ENCODE results near the gene OR7D2. TPM values are rescaled to one million over a fixed set of nuclear protein-coding genes. Genes with fewer than 3 reads are reported as not detected.

Gene OR7D2
- total RNA-seq, 1 experiment from 2014 or later: 0.07 TPM

DNA sequence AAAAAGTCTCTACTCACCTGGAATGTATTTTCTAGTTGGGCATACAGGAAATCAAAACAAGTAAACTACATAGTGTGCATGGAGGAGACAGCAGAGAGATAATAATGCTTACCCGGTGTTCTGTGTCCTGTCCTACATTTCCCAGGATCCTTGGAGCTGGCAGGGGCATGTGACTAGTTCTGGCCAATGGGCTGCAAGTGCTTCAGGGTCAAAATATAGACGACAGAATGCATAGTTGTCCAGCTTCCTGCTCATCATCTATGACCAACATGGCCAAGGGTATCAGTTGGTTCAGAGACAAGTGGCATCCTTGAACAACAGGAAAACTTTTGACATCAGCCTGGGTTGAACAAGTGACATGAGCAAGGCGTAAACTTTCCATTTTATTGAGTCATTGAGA lies 30.1 kb upstream of the OR7D2 start:
- no peak overlapping the region for H2AFZ ChIP-seq (ENCODE audit: low read depth, low read length, poor library complexity, severe bottlenecking)

More for the DNA sequence above, 30.1 kb upstream of the OR7D2 start:
- Histone ChIP-seq H4K20me1 (ENCODE audit: insufficient read depth) (no peaks in the 10 kb centered on the region), H3K4me2 (ENCODE audit: low read length) (no peak overlapping the region), H3K79me2 (ENCODE audit: insufficient read depth, low read length) (peaks cover 100% of the 10 kb centered on the region), H3K4me1 (ENCODE audit: control insufficient read depth in 1 of 2, insufficient read depth in 2 of 2, low read length in 2 of 2) (peaks cover 0 to 6% of the 10 kb centered on the region in 2 experiments; a peak in 1 of 4 replicates), H3K36me3 (ENCODE audit: control insufficient read depth in 1 of 2, insufficient read depth in 2 of 2, low read length in 2 of 2) (peaks cover 0 to 49% of the 10 kb centered on the region in 2 experiments; a peak in 1 of 4 replicates), H3K9me3 (ENCODE audit: control insufficient read depth in 1 of 2, insufficient read depth in 1 of 2, low read depth in 1 of 2, low read length in 2 of 2) (peaks cover 43 to 56% of the 10 kb centered on the region in 2 experiments), H3K27me3 (ENCODE audit: insufficient read depth, low read length) (no peaks in the 10 kb centered on the region), H3K27ac (ENCODE audit: low read depth, low read length) (no peak overlapping the region), H3K4me3 (replicated peaks in 1 of 2; ENCODE audit: low read depth in 1 of 2, low read length in 2 of 2) (no peak overlapping the region), H3K9ac (ENCODE audit: low read length) (no peak overlapping the region), H3K9me2 (ENCODE audit: insufficient read depth) (no peaks in the 10 kb centered on the region)
- RAD21 ChIA-PET (ENCODE audit: low non-redundant PET in 1 of 2, low total read pairs in 2 of 2, uncharacterized antibody in 2 of 2, unreplicated experiment in 2 of 2): no interaction called here
- POLR2A ChIA-PET: no interaction called here
- CTCF ChIA-PET: no interaction called here
- no peak for ATAC-seq
- intact Hi-C loops (cut with micrococcal nuclease): loop anchor here (10.0 kb wide), 1 partner anchor 286 kb away; the partner anchor contains the start of gene ZNF266
- DNase-seq (ENCODE audit: low read depth, low spot score): no peak
- no TSS peak for BruUV-seq (replicated peaks)
- TF ChIP-seq, protein P1, sequence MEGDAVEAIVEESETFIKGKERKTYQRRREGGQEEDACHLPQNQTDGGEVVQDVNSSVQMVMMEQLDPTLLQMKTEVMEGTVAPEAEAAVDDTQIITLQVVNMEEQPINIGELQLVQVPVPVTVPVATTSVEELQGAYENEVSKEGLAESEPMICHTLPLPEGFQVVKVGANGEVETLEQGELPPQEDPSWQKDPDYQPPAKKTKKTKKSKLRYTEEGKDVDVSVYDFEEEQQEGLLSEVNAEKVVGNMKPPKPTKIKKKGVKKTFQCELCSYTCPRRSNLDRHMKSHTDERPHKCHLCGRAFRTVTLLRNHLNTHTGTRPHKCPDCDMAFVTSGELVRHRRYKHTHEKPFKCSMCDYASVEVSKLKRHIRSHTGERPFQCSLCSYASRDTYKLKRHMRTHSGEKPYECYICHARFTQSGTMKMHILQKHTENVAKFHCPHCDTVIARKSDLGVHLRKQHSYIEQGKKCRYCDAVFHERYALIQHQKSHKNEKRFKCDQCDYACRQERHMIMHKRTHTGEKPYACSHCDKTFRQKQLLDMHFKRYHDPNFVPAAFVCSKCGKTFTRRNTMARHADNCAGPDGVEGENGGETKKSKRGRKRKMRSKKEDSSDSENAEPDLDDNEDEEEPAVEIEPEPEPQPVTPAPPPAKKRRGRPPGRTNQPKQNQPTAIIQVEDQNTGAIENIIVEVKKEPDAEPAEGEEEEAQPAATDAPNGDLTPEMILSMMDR (IDR thresholded peaks at IDR 0.05 in 2 of 3, conservative IDR thresholded peaks at IDR 0.05 in 1 of 3; ENCODE audit: borderline replicate concordance in 1 of 3, insufficient read depth in 1 of 3, low read depth in 2 of 3, low read length in 2 of 3): no peak
- TF ChIP-seq EZH2 (IDR thresholded peaks at IDR 0.05) (no peak), JUND (IDR thresholded peaks at IDR 0.05) (no peak), CEBPB (IDR thresholded peaks at IDR 0.05; ENCODE audit: low read depth) (no peak), TCF7L2 (IDR thresholded peaks at IDR 0.05; ENCODE audit: borderline replicate concordance, extremely low read depth, insufficient read depth, insufficient read length) (no peak), POLR2A (IDR thresholded peaks at IDR 0.05; ENCODE audit: borderline replicate concordance, extremely low read depth, insufficient read depth, insufficient read length) (no peak), SIN3A (IDR thresholded peaks at IDR 0.05; ENCODE audit: low read depth) (no peak), SRF (IDR thresholded peaks at IDR 0.05; ENCODE audit: low read depth) (no peak), ZFX (IDR thresholded peaks at IDR 0.05) (no peak), FOSL1 (IDR thresholded peaks at IDR 0.05; ENCODE audit: low read depth) (no peak), EZH2phosphoT487 (IDR thresholded peaks at IDR 0.05; ENCODE audit: borderline replicate concordance) (no peak), ELF1 (IDR thresholded peaks at IDR 0.05; ENCODE audit: borderline replicate concordance, low read depth) (no peak), YY1 (IDR thresholded peaks at IDR 0.05; ENCODE audit: extremely low read depth, insufficient replicate concordance, low read depth, low read length) (no peak)
- TF ChIP-seq, protein P2, sequence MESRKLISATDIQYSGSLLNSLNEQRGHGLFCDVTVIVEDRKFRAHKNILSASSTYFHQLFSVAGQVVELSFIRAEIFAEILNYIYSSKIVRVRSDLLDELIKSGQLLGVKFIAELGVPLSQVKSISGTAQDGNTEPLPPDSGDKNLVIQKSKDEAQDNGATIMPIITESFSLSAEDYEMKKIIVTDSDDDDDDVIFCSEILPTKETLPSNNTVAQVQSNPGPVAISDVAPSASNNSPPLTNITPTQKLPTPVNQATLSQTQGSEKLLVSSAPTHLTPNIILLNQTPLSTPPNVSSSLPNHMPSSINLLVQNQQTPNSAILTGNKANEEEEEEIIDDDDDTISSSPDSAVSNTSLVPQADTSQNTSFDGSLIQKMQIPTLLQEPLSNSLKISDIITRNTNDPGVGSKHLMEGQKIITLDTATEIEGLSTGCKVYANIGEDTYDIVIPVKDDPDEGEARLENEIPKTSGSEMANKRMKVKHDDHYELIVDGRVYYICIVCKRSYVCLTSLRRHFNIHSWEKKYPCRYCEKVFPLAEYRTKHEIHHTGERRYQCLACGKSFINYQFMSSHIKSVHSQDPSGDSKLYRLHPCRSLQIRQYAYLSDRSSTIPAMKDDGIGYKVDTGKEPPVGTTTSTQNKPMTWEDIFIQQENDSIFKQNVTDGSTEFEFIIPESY (IDR thresholded peaks at IDR 0.05; ENCODE audit: extremely low read depth, insufficient replicate concordance, low read length): no peak

Data from HCT116 (cell line).